Right lobe of liver (tissue), 6 donors: ENCODE data around the gene KCNQ4. TPM values are rescaled to one million over a fixed set of nuclear protein-coding genes. Genes with fewer than 3 reads are reported as not detected.
A peak's percentile ranks its signal among the peaks of the same experiment; 100 is the strongest.

Experiments
- ATAC-seq, 4 donors: fragments of 200-7000 bp; cut with Tn5 transposase; one replicate each; pipeline ENCODE4 v1.9.1; 2020; ENCODE audit warnings: mild to moderate bottlenecking in 4 of 4, moderate library complexity in 4 of 4
- DNase-seq, 3 donors: peaks; one replicate each; pipeline ENCODE4 v3.0.0-alpha.2; 2020
- H3K27ac ChIP-seq, 3 donors: fragments of 200-600 bp; one replicate each; pipeline ENCODE4 v1.8.0; 2022
- H3K27me3 ChIP-seq, 2 donors: fragments of 200-600 bp; one replicate each; pipeline ENCODE4 v1.8.0; 2022
- H3K36me3 ChIP-seq, 4 donors: fragments of 200-600 bp; sonication (generic) in 1 of 4; one replicate each; pipeline versions ENCODE4 v1.5.1 to v1.8.0; 2017 to 2022; ENCODE audit warnings: control low read depth in 1 of 4
- H3K4me1 ChIP-seq, 4 donors: fragments of 200-600 bp; sonication (generic) in 1 of 4; one replicate each; pipeline versions ENCODE4 v1.5.1 to v1.8.0; 2017 to 2022; ENCODE audit warnings: control low read depth in 1 of 4
- H3K4me3 ChIP-seq, 3 donors: fragments of 200-600 bp; one replicate each; pipeline ENCODE4 v1.8.0; 2022
- H3K9me3 ChIP-seq, 4 donors: fragments of 200-600 bp; sonication (generic) in 1 of 4; one replicate each; pipeline versions ENCODE4 v1.5.1 to v1.8.0; 2017 to 2022; ENCODE audit warnings: control low read depth in 1 of 4
- CTCF ChIP-seq, 4 donors: fragments of 200-600 bp in 3 of 4; fragments of 450-650 bp in 1 of 4; IDR thresholded peaks; one replicate each; pipeline versions ENCODE4 v1.5.1 to v1.8.0; 2016 to 2022; ENCODE audit warnings: antibody characterized with exemption in 4 of 4, mild to moderate bottlenecking in 2 of 4
- POLR2A ChIP-seq: fragments of 450-650 bp; IDR thresholded peaks from one replicate; pipeline ENCODE4 v1.6.1; 2017; ENCODE audit warnings: antibody characterized with exemption, mild to moderate bottlenecking
- WGBS: methylation state at CpG from one replicate; pipeline ENCODE4 v1.1.6; 2018; ENCODE audit warnings: low coverage, low lambda C conversion rate; ENCODE audit not compliant: insufficient coverage; ENCODE audit errors: missing lambda C conversion rate; 5-methylcytosine and 5-hydroxymethylcytosine counted together
- intact Hi-C, 2 donors: fragments of 100-400 bp; cut with DNase I; formaldehyde crosslinking; loops; one replicate each; pipeline versions ENCODE4 v1.11.2 to v1.14.1; 2022
- total RNA-seq, 6 experiments: library from RNA; depleted of rRNA in 2 of 6; stranded (reverse); fragments of >200 nt in 2 of 6; fragmentation: NEBNext Ultra II Directional in 3 of 6; extraction: Animal tissue kit (Norgen Biotek cat#: 25700) in 3 of 6; gene quantifications; one replicate each; pipeline versions ENCODE4 v1.1.0 to v1.2.4, GENCODE V29; 2016 to 2023
- donor health status: DM: no; HTN: yes; CAD: no.
- donor health status: DM: no; HTN: no; CAD: no.
- donor health status: DM: no; HTN: no; CAD: no.
- donor health status: DM: no; HTN: yes; CAD: no.
- donor health status: DM: no; HTN: yes; CAD: no.

KCNQ4 gene
- total RNA-seq, 6 experiments from 2014 or later = 0.12 to 0.23 (median 0.15) TPM

GRCh38 chr1:40748841-40749718 is 34.5 kb upstream of the KCNQ4 start:
- Histone ChIP-seq H3K9me3 (no peaks in the 10 kb centered on the region), H3K4me1 (peaks cover 0 to 39% (median 12%) of the 10 kb centered on the region in 4 donors), H3K4me3 (no peak overlapping the region), H3K27me3 (no peaks in the 10 kb centered on the region), H3K27ac (peak overlapping the region in 2 of 3 donors; percentile 48 to 82), H3K36me3 (peaks cover 0 to 36% (median 9%) of the 10 kb centered on the region in 4 donors)
- DNase-seq = peak; percentile 51 to 91 (median 77)
- ATAC-seq = peak; percentile 92 to 97 (median 95)
- TF ChIP-seq CTCF (IDR thresholded peaks at IDR 0.05) (no peak), POLR2A (no peak)
- intact Hi-C loops = no loop called here
- WGBS = 45% methylated on average over 5 of the region's 5 CpGs

GRCh38 chr1:40749817-40750216 is 33.8 kb upstream of the KCNQ4 start:
- 57% methylated on average over 3 of the region's 3 CpGs for WGBS

GRCh38 chr1:40750451-40750908 is 33.1 kb upstream of the KCNQ4 start:
- DNase-seq (no peak), ATAC-seq (no peak)
- Histone ChIP-seq H3K36me3 (peaks cover 4 to 41% (median 9%) of the 10 kb centered on the region in 4 donors), H3K27ac (peak overlapping the region in 2 of 3 donors; percentile 35 to 82), H3K4me3 (no peak overlapping the region), H3K9me3 (no peaks in the 10 kb centered on the region), H3K4me1 (peaks cover 0 to 49% (median 12%) of the 10 kb centered on the region in 4 donors), H3K27me3 (no peaks in the 10 kb centered on the region)
- WGBS = 83% methylated on average over 2 of the region's 2 CpGs
- no peak for TF ChIP-seq POLR2A
- TF ChIP-seq CTCF (IDR thresholded peaks at IDR 0.05) = no peak
- intact Hi-C loops = no loop called here

More at GRCh38 chr1:40749817-40750216, 33.8 kb upstream of the KCNQ4 start:
- DNase-seq (no peak), ATAC-seq (peak; percentile 31 to 56 (median 46))
- Histone ChIP-seq H3K4me1 (peaks cover 0 to 43% (median 10%) of the 10 kb centered on the region in 4 donors), H3K4me3 (no peak overlapping the region), H3K27ac (peak overlapping the region in 2 of 3 donors; percentile 35 to 82), H3K36me3 (peaks cover 4 to 41% (median 9%) of the 10 kb centered on the region in 4 donors), H3K27me3 (no peaks in the 10 kb centered on the region), H3K9me3 (no peaks in the 10 kb centered on the region)
- no peak for TF ChIP-seq CTCF (IDR thresholded peaks at IDR 0.05)
- TF ChIP-seq POLR2A = no peak
- intact Hi-C loops = no loop called here

GRCh38 chr1:40751802-40752201 is 31.8 kb upstream of the KCNQ4 start:
- intact Hi-C loops = no loop called here
- H3K4me3 ChIP-seq = no peak overlapping the region
- peaks cover 4 to 49% (median 11%) of the 10 kb centered on the region in 4 donors for H3K36me3 ChIP-seq
- no peaks in the 10 kb centered on the region for H3K27me3 ChIP-seq
- WGBS = 82% methylated on average over 4 of the region's 4 CpGs
- ATAC-seq (no peak), DNase-seq (no peak)
- no peak overlapping the region for H3K27ac ChIP-seq
- peaks cover 0 to 53% (median 18%) of the 10 kb centered on the region in 4 donors for H3K4me1 ChIP-seq
- no peaks in the 10 kb centered on the region for H3K9me3 ChIP-seq
- no peak for TF ChIP-seq POLR2A
- TF ChIP-seq CTCF (IDR thresholded peaks at IDR 0.05) = no peak
